Measurements from ENCODE around the gene DLG2. TPM values are rescaled to one million over a fixed set of nuclear protein-coding genes. Genes with fewer than 3 reads are reported as not detected.

DLG2 gene
- total RNA-seq, 1 donor from 2014 or later, result 2.8 TPM

- no peak for DNase-seq (ENCODE audit: low spot score)
These were observed 1386.3 kb downstream of the DLG2 start for GRCh38 chr11:84240847-84241246.

DNA sequence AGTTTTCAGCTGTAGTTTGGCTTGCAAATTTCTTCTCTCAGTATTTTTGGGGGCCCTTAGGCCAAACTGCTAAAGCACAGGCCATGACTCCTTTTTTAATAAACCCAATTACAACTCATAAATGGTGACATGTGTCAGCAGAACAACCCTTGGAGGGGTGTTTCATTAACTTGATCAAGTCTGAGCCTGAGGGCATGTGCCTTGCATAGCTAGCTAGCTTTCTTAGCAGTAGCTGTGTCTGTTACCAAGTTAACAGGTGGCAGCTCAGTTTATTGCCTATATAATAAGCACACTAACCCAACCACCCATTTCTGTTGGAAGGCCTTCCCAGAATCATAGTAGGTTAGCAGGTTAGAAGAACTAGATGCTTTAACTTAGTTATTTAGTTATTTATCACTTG is 1390.7 kb downstream of the DLG2 start:
- DNase-seq (ENCODE audit: low spot score), result no peak

DNA sequence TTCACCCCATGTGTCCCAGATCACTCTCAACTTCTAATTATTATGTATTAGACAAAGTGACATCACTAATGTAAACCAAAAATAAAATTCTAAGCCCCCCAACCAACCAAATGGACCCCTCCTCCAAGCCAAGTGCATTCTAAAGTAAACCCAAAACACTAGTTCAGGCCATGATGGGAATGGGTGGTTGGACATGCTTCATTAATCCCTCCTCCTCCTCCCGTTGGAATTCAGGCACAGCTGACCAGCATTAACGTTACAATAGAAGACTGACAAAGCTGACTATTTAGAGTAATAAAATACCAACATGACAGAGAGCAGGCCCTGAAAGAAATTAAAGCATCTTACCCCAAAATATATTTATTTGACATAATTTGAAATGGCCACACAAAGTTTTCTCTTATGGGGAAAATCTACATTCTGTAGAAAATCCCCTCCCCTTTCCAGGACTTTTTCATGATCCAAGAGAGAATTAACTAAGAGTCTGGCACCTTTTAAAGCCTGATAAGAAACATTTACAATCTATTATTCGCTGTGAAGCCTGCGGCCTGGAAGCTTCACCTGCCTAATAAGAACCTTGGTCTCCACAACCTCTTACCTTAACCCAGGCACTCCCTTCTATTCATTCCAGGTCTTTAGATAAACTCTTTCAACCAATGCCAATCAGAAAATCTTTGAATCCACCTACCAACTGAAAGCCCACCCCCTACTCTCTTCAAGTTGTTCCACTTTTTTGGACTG is 1392.5 kb downstream of the DLG2 start:
- DNase-seq (ENCODE audit: low spot score), result no peak

DNA sequence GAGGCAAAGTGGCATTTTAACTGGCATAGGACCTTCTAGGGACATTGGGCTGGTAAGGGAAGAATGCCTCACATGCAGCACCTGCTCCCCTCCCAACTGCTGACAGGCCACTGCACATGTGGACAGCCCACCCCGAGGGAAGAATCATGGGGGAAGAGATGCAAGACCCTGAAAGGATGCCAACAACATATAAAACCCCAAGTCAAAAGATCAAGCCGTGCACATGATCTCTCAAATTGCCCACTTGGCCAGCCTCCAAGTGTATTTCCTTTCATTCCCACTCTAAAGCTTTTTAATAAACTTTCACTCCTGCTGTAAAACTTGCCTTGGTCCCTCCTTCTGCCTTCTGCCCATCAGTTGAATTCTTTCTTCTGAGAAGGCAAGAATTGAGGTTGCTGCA is 1393.1 kb downstream of the DLG2 start:
- no peak for DNase-seq (ENCODE audit: low spot score)

DNA sequence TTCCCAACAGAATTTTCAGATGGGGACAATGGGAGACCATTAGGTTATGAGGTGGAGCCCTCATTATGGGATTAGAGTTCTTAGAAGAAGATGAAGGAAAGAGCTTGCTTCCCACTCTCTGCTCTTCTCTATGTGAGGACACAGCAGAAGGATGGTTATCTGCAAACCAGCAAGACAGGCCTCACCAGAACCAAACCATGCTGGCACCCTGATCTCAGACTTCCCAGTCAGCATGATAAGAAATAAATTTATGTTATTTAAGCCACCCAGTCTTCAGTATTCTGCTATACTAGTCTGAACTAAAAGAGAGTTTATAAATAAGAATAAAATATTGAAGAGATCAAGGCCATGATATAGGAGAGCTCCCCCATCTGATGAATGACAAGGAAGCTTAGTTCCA is 1394.6 kb downstream of the DLG2 start:
- DNase-seq (ENCODE audit: low spot score), result no peak

- DNase-seq (ENCODE audit: low spot score), result no peak
These were observed 1396.7 kb downstream of the DLG2 start for GRCh38 chr11:84230402-84230801.

GRCh38 chr11:84227970-84228665 is 1399.0 kb downstream of the DLG2 start:
- DNase-seq (ENCODE audit: low spot score), result no peak

- no peak for DNase-seq (ENCODE audit: low spot score)
These were observed 1403.1 kb downstream of the DLG2 start for GRCh38 chr11:84224042-84224441.

DNA sequence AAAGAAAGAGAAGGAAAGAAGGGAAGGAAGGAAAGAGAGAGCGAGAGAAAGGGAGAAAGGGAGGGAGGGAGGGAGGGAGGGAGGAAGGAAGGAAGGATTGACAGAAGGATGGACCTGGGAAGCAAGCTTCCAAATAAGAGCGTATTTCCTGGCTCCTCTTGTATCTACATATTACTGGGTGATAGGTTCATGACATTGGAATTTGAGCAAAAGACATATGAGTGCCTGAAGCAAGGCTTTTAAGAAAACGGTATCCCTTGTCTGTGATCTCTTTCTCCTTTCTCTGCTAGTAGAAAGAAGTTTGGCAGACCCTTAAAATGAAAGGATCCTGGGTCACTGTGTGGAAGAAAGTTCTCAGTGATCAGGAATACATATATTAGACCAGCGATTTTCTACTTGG is 1408.8 kb downstream of the DLG2 start:
- DNase-seq (ENCODE audit: low spot score), result no peak

GRCh38 chr11:84215672-84216071 is 1411.5 kb downstream of the DLG2 start:
- DNase-seq (ENCODE audit: low spot score), result no peak

DNA sequence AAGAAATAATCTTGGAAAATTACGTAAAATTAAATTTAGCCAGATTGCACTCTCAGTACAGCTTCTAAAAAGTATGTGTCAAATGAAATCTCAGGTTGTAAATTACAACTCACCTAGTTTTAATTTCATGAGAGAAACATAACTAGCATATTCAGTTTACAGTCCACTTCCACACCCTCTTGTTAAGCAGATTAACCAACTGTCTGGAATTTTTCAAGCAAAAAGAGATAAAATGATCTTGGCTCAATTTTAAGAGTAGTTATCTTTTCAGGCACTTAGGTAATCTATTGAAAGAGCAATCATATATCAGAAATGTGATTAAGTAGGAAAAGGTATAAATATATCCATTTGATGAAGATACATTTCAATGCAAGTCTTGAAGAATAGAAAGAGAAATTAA is 1412.6 kb downstream of the DLG2 start:
- DNase-seq (ENCODE audit: low spot score), result no peak

DNA sequence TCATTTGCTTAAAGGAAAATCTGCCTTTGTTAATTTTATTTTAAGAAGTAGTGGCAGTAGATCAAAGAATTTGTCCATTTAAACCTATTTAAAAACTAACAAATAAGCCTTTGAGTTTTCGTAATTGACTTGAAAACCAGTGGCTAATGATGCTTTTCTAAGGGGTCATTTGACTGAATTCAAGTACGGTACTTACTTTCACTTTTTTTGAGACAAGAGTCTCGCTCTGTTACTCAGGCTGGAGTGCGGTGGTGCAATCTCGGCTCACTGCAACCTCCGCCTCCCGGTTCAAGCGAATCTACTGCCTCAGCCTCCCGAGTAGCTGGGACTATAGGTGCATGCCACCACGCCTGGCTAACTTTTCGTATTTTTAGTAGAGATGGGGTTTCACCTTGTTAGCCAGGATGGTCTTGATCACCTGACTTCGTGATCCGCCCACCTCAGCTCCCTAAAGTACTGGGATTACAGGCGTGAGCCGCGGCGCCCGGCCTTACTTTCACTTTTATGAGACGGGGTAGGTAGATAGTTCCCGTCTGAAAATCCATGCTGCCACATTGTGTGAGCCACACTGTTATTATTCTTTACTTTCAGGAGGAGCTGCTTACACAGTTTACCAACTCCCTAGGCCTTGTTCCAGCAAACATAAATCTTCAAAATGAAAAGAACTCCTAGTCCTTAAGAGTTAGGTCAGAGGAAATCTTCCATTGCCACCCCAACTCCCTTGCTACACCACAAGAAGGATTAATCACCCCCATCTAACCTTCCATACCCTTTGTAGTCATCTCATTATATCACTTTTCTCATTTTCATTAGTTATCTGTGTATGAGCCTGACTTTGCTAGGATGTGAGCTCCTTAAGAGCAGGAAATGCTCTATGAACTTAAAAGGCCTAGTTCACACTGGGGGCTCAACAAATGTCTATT is 1414.4 kb downstream of the DLG2 start:
- no peak for DNase-seq (ENCODE audit: low spot score)

DNA sequence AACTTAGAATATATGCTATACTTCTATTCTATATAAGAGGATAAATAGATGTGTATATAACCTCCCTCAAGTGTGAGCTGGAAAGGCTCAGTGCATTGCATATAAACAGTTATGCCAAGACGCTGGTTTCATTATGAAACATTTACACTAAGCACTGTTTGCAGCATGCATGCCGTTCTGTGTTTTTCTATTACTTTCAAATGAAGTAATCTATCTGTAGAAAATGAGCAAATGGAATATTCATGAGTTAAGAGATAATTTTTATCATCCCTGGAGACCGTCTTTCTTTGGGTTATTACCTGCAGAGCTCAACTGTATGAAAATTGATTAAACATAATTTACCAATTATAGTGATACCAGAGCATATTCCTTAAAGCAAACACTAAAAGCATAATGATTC is 1415.2 kb downstream of the DLG2 start:
- DNase-seq (ENCODE audit: low spot score), result no peak

GRCh38 chr11:84194696-84195095 is 1432.4 kb downstream of the DLG2 start:
- DNase-seq (ENCODE audit: low spot score), result no peak

GRCh38 chr11:84193706-84194105 is 1433.4 kb downstream of the DLG2 start:
- DNase-seq (ENCODE audit: low spot score), result no peak

GRCh38 chr11:84188521-84188920 is 1438.6 kb downstream of the DLG2 start:
- no peak for DNase-seq (ENCODE audit: low spot score)

DNA sequence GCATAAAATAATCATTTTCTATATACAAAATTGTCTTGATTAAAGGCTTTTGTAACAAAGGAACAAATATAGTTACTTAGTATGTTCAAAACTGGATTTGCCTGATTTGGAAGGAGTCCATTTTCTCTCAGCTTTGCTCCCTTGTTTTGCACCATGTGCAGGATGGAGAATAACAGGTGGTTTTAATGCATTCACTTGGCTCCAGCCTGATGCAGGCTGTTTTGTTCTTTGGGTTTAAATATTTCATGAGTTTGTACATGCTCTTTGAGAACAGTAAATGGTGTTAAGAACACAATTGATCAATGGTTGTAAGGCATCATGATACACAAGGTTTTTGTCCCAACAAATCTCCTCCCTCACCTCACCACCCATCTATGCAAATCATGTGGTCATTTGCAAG is 1454.1 kb downstream of the DLG2 start:
- no peak for DNase-seq (ENCODE audit: low spot score)

DNA sequence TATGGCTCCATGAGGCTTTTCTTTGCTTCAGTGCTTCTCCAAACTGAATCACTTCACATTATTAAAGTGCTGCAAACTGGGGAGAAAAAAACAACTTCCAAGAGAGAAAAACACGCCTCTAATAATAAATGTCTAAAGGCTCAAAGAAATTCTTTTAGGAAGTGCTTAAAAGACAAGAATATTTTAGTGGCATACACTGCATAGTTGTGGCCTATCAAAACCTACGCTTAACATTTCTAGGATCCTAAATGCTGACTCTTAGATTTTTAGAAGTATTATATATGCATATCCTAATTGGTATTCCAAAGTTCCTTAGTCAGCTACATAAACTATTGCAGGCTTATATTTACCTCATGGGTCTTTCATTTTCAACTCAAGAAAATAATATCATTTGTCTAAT is 1462.0 kb downstream of the DLG2 start:
- no peak for DNase-seq (ENCODE audit: low spot score)

GRCh38 chr11:84164728-84165127 is 1462.4 kb downstream of the DLG2 start:
- DNase-seq (ENCODE audit: low spot score), result no peak

DNA sequence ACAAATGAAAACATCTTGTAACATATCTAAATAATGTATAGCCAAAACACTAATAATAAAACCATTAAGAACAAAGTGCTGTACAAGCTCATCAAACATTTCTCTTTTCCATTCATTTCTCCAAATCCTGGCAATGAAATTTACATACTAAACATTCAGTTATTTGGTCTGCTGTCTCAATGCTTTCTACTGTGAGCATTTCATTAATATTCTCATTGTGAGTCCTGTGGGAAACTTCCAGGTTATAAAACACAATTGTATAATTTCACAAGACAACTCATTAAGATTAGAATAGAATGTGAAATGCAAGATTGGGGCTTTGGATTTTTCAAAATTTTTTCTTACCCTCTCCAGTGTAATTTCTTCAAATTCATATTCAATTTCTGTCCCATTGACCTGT is 1464.0 kb downstream of the DLG2 start:
- no peak for DNase-seq (ENCODE audit: low spot score)

- DNase-seq (ENCODE audit: low spot score), result no peak
These were observed 1469.5 kb downstream of the DLG2 start for GRCh38 chr11:84157639-84158038.

GRCh38 chr11:84146826-84147225 is 1480.3 kb downstream of the DLG2 start:
- no peak for DNase-seq (ENCODE audit: low spot score)

Measured in mesenteric fat pad (tissue), 1 donor.